CD4-positive, alpha-beta T cell treated with Interleukin-15 for 1 hour (primary cell): ENCODE measurements around the gene PLXNA4.

Source experiments
- DNase-seq: peaks from one replicate; pipeline ENCODE4 v3.0.0-alpha.2; 2020

Gene PLXNA4

GRCh38 chr7:132532281-132532680, 44.0 kb downstream of the PLXNA4 start:
- DNase-seq, result no peak

GRCh38 chr7:132531562-132531961, 44.7 kb downstream of the PLXNA4 start:
- no peak for DNase-seq

GRCh38 chr7:132528695-132529094, 47.6 kb downstream of the PLXNA4 start:
- DNase-seq, result no peak

GRCh38 chr7:132527467-132528410, 48.5 kb downstream of the PLXNA4 start:
- no peak for DNase-seq

- DNase-seq, result no peak
These were observed 50.0 kb downstream of the PLXNA4 start for GRCh38 chr7:132526111-132526740.

- DNase-seq, result no peak
These were observed 54.8 kb downstream of the PLXNA4 start for GRCh38 chr7:132521423-132521822.

- DNase-seq, result no peak
These were observed 55.5 kb downstream of the PLXNA4 start for GRCh38 chr7:132520591-132521280.

- no peak for DNase-seq
These were observed 56.3 kb downstream of the PLXNA4 start for GRCh38 chr7:132519936-132520335.

- DNase-seq, result no peak
These were observed 57.5 kb downstream of the PLXNA4 start for GRCh38 chr7:132518839-132519173.

GRCh38 chr7:132518102-132518838, 58.0 kb downstream of the PLXNA4 start:
- DNase-seq, result no peak

- DNase-seq, result no peak
These were observed 60.0 kb downstream of the PLXNA4 start for GRCh38 chr7:132516042-132516840.

- no peak for DNase-seq
These were observed 61.1 kb downstream of the PLXNA4 start for GRCh38 chr7:132515181-132515580.

- no peak for DNase-seq
These were observed 61.8 kb downstream of the PLXNA4 start for GRCh38 chr7:132514430-132514829.

GRCh38 chr7:132511921-132512320, 64.3 kb downstream of the PLXNA4 start:
- DNase-seq, result no peak

- no peak for DNase-seq
These were observed 64.9 kb downstream of the PLXNA4 start for GRCh38 chr7:132511387-132511786.

- DNase-seq, result no peak
These were observed 66.6 kb downstream of the PLXNA4 start for GRCh38 chr7:132509643-132510042.

GRCh38 chr7:132508724-132509353, 67.4 kb downstream of the PLXNA4 start:
- DNase-seq, result no peak

- no peak for DNase-seq
These were observed 71.4 kb downstream of the PLXNA4 start for GRCh38 chr7:132504852-132505251.

GRCh38 chr7:132504071-132504470, 72.2 kb downstream of the PLXNA4 start:
- no peak for DNase-seq

- DNase-seq, result no peak
These were observed 72.9 kb downstream of the PLXNA4 start for GRCh38 chr7:132503415-132503814.

GRCh38 chr7:132501956-132502355, 74.3 kb downstream of the PLXNA4 start:
- no peak for DNase-seq
